WTC11 (cell line): Measurements from ENCODE around the gene SYTL5. TPM values are rescaled to one million over a fixed set of nuclear protein-coding genes. Genes with fewer than 3 reads are reported as not detected.

Source experiments
- ATAC-seq: fragments of 200-7000 bp; cut with Tn5 transposase; 2 replicates; pipeline ENCODE4 v1.10.0; 2021; ENCODE audit warnings: mild to moderate bottlenecking, moderate library complexity
- CTCF ChIA-PET: fragments of 300-600 bp; sonication (Branson Sonifier 250); formaldehyde crosslinking; loops from one replicate; lab custom pipeline; 2021; ENCODE audit warnings: antibody characterized with exemption; lab: Charles Lee
- POLR2A ChIA-PET: fragments of 350-600 bp; sonication (Branson Sonifier 250); formaldehyde crosslinking; loops from one replicate; lab custom pipeline; 2021; ENCODE audit warnings: antibody characterized with exemption; lab: Charles Lee
- DNase-seq: peaks from one replicate; pipeline ENCODE4 v3.0.0; 2021; ENCODE audit warnings: low spot score
- H3K27ac Mint-ChIP-seq: 2 replicates; pipeline ENCODE4 v1.8.0; 2021; ENCODE audit warnings: mixed read lengths
- H3K27me3 Mint-ChIP-seq: 2 replicates; pipeline ENCODE4 v1.8.0; 2021; ENCODE audit warnings: low read depth, mild to moderate bottlenecking, moderate library complexity, mixed read lengths
- H3K36me3 Mint-ChIP-seq: 2 replicates; pipeline ENCODE4 v1.8.0; 2021; ENCODE audit warnings: mixed read lengths
- H3K4me1 Mint-ChIP-seq: 2 replicates; pipeline ENCODE4 v1.8.0; 2022; ENCODE audit warnings: mixed read lengths
- H3K4me3 Mint-ChIP-seq: 2 replicates; pipeline ENCODE4 v1.8.0; 2021; ENCODE audit warnings: mild to moderate bottlenecking, moderate library complexity, mixed read lengths
- H3K9me3 Mint-ChIP-seq: 2 replicates; pipeline ENCODE4 v1.8.0; 2021; ENCODE audit warnings: mixed read lengths
- AFF4 ChIP-seq: sonication (generic); formaldehyde crosslinking; IDR thresholded peaks from 2 replicates; pipeline ENCODE4 v1.8.1; 2023; ENCODE audit warnings: mild to moderate bottlenecking, missing genetic modification reagents, borderline replicate concordance
- ARID4B ChIP-seq: sonication (generic); formaldehyde crosslinking; IDR thresholded peaks from 2 replicates; pipeline ENCODE4 v1.8.0; 2023; ENCODE audit warnings: missing genetic modification reagents, mild to moderate bottlenecking, borderline replicate concordance
- ATF1 ChIP-seq: sonication (generic); formaldehyde crosslinking; IDR thresholded peaks from 2 replicates; pipeline ENCODE4 v1.8.1; 2023; ENCODE audit warnings: mild to moderate bottlenecking, moderate library complexity, missing genetic modification reagents
- ELF4 ChIP-seq: sonication (generic); formaldehyde crosslinking; IDR thresholded peaks from 2 replicates; pipeline ENCODE4 v1.8.1; 2022; ENCODE audit warnings: low read depth, mild to moderate bottlenecking, moderate library complexity, missing genetic modification reagents
- ESRRA ChIP-seq: sonication (generic); formaldehyde crosslinking; IDR thresholded peaks from 2 replicates; pipeline ENCODE4 v1.8.1; 2022; ENCODE audit warnings: mild to moderate bottlenecking, missing genetic modification reagents, borderline replicate concordance
- GABPB1 ChIP-seq: sonication (generic); formaldehyde crosslinking; IDR thresholded peaks from 2 replicates; pipeline ENCODE4 v1.8.1; 2023; ENCODE audit warnings: mild to moderate bottlenecking, missing genetic modification reagents
- NFATC4 ChIP-seq: fragments of 250-450 bp; sonication (Bioruptor Pico); IDR thresholded peaks from 2 replicates; pipeline ENCODE4 v1.9.0; 2021; ENCODE audit warnings: mild to moderate bottlenecking
- NFYB ChIP-seq: sonication (generic); formaldehyde crosslinking; conservative IDR thresholded peaks from 2 replicates; pipeline ENCODE4 v1.8.0; 2022; ENCODE audit warnings: low read depth, missing genetic modification reagents
- RELA ChIP-seq: sonication (generic); formaldehyde crosslinking; IDR thresholded peaks from 2 replicates; pipeline ENCODE4 v1.8.1; 2022; ENCODE audit warnings: missing genetic modification reagents, mild to moderate bottlenecking, borderline replicate concordance
- SOX15 ChIP-seq: fragments of 250-450 bp; sonication (Bioruptor Pico); IDR thresholded peaks from 2 replicates; pipeline ENCODE4 v1.9.0; 2021; ENCODE audit warnings: mild to moderate bottlenecking
- STAT6 ChIP-seq: sonication (generic); formaldehyde crosslinking; conservative IDR thresholded peaks from 2 replicates; pipeline ENCODE4 v1.8.1; 2023; ENCODE audit warnings: mild to moderate bottlenecking, low read depth, missing genetic modification reagents, moderate library complexity
- USF1 ChIP-seq: sonication (generic); formaldehyde crosslinking; IDR thresholded peaks from 2 replicates; pipeline ENCODE4 v1.8.0; 2022; ENCODE audit warnings: mild to moderate bottlenecking, missing genetic modification reagents
- ZNF219 ChIP-seq: sonication (generic); formaldehyde crosslinking; IDR thresholded peaks from 2 replicates; pipeline ENCODE4 v1.8.0; 2023; ENCODE audit warnings: missing genetic modification reagents, mild to moderate bottlenecking, borderline replicate concordance
- ZNF396 ChIP-seq: fragments of 250-450 bp; sonication (Bioruptor Pico); IDR thresholded peaks from 2 replicates; pipeline ENCODE4 v1.8.0; 2021; ENCODE audit warnings: mild to moderate bottlenecking, moderate library complexity, borderline replicate concordance
- ZNF512 ChIP-seq: sonication (generic); formaldehyde crosslinking; IDR thresholded peaks from 2 replicates; pipeline ENCODE4 v1.8.1; 2022; ENCODE audit warnings: missing genetic modification reagents, borderline replicate concordance
- total RNA-seq: library from RNA; stranded (reverse); gene quantifications from 3 replicates; pipeline ENCODE4 v1.2.3, GENCODE V29; 2021

The SYTL5 gene
- total RNA-seq, 1 experiment from 2014 or later: 0.26 TPM

GRCh38 chrX:38041237-38041636 is 34.9 kb downstream of the SYTL5 start (continued):
- TF ChIP-seq ARID4B (CRISPR knock-in tag) (no peak), STAT6 (no peak), RELA (no peak), SOX15 (CRISPR knock-in tag) (no peak), ELF4 (CRISPR knock-in tag) (no peak), NFYB (CRISPR knock-in tag) (no peak), ZNF219 (CRISPR knock-in tag) (no peak), ESRRA (CRISPR knock-in tag) (no peak)

- H3K36me3 Mint-ChIP-seq: no peaks in the 10 kb centered on the region
- ChIA-PET CTCF (no interaction called here), POLR2A (no interaction called here)
- H3K4me1 Mint-ChIP-seq: no peaks in the 10 kb centered on the region
- ATAC-seq (no peak), DNase-seq (no peak)
- no peak overlapping the region for H3K27ac Mint-ChIP-seq
- TF ChIP-seq AFF4 (CRISPR knock-in tag): no peak
- no peak for TF ChIP-seq GABPB1 (CRISPR knock-in tag)
- TF ChIP-seq ZNF396 (CRISPR knock-in tag): no peak
- TF ChIP-seq NFATC4 (CRISPR knock-in tag): no peak
- TF ChIP-seq ZNF512 (CRISPR knock-in tag): no peak
- no peak for TF ChIP-seq USF1 (CRISPR knock-in tag)
- TF ChIP-seq ATF1: no peak
- no peak overlapping the region for H3K4me3 Mint-ChIP-seq
- no peaks in the 10 kb centered on the region for H3K9me3 Mint-ChIP-seq
- no peaks in the 10 kb centered on the region for H3K27me3 Mint-ChIP-seq
These were observed 38.3 kb downstream of the SYTL5 start for GRCh38 chrX:38044701-38045100.
